Activated CD8-positive, alpha-beta memory T cell treated with anti-CD3 and anti-CD28 coated beads, Interleukin-2, amount 10 ng/mL, durations not matched to agents 7 days and 5 days (primary cell): ENCODE measurements around the gene MYO18A. TPM values are rescaled to one million over a fixed set of nuclear protein-coding genes. Genes with fewer than 3 reads are reported as not detected.

ENCODE experiments used
- ATAC-seq: fragments of 150-1000 bp; cut with Tn5 transposase; one replicate; pipeline ENCODE4 v1.10.0; 2021; ENCODE audit warnings: moderate library complexity
- CTCF ChIA-PET: fragments of 350-600 bp; sonication (Branson Sonifier 250); formaldehyde crosslinking; loops from one replicate; lab custom pipeline; 2021; ENCODE audit warnings: antibody characterized with exemption; lab: Charles Lee
- DNase-seq: peaks from one replicate; pipeline ENCODE4 v3.0.0-alpha.2; 2020
- H3K27ac Mint-ChIP-seq: one replicate; pipeline ENCODE4 v1.8.0; 2021; ENCODE audit warnings: mild to moderate bottlenecking, mixed read lengths
- H3K27me3 Mint-ChIP-seq: one replicate; pipeline ENCODE4 v1.8.0; 2021; ENCODE audit warnings: mixed read lengths
- H3K36me3 Mint-ChIP-seq: one replicate; pipeline ENCODE4 v1.8.0; 2021; ENCODE audit warnings: mild to moderate bottlenecking, mixed read lengths
- H3K4me1 Mint-ChIP-seq: one replicate; pipeline ENCODE4 v1.8.0; 2021; ENCODE audit warnings: mixed read lengths
- H3K4me3 Mint-ChIP-seq: one replicate; pipeline ENCODE4 v1.8.0; 2021; ENCODE audit warnings: mild to moderate bottlenecking, moderate library complexity, mixed read lengths
- H3K9me3 Mint-ChIP-seq: one replicate; pipeline ENCODE4 v1.8.0; 2022; ENCODE audit warnings: low read depth, mixed read lengths
- total RNA-seq, 2 experiments: library from RNA; stranded (reverse); gene quantifications; one replicate each; pipeline ENCODE4 v1.2.3, GENCODE V29; 2021

The MYO18A gene
- total RNA-seq, 2 experiments from 2014 or later = 67.7 to 85.8 TPM

DNA sequence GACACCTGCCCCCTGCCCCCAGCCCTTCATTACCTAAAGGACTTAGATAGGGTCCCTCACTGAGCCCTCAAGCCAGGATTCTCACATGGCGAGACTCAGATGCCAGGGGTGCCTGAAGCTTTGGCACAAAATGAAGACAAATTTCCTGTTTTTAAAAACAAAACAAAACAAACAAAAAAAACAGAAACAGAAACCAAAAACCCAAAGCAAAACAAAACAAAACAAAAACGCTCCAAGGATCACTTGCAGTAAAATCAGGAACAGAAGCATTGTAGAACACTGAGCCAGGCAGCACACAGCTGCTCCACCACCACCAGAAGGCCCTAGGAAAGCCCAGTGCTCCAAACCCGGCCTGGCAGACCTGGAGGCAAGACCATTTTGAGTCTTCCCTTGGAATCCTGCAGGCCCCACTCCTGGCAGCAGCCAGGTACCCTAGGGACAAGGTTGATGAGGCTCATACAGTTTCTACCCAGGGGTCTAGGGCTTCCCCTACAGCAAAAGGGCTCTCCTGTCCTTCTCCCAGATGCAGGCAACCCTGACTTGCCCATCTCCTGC lies 20.8 kb downstream of the MYO18A start:
- Mint-ChIP-seq H3K27me3 (no peaks in the 10 kb centered on the region), H3K9me3 (no peaks in the 10 kb centered on the region), H3K4me3 (peak overlapping the region; percentile 21), H3K27ac (peak overlapping the region; percentile 80), H3K4me1 (peaks cover 41% of the 10 kb centered on the region), H3K36me3 (no peaks in the 10 kb centered on the region)
- DNase-seq (no peak), ATAC-seq (no peak)
- CTCF ChIA-PET = interaction anchor here (1.3 to 19.3 kb wide), 6 partner anchors 9 to 60 kb away, joined by 3 to 541 read pairs (median 9); partner anchors contain the start of gene MYO18A

DNA sequence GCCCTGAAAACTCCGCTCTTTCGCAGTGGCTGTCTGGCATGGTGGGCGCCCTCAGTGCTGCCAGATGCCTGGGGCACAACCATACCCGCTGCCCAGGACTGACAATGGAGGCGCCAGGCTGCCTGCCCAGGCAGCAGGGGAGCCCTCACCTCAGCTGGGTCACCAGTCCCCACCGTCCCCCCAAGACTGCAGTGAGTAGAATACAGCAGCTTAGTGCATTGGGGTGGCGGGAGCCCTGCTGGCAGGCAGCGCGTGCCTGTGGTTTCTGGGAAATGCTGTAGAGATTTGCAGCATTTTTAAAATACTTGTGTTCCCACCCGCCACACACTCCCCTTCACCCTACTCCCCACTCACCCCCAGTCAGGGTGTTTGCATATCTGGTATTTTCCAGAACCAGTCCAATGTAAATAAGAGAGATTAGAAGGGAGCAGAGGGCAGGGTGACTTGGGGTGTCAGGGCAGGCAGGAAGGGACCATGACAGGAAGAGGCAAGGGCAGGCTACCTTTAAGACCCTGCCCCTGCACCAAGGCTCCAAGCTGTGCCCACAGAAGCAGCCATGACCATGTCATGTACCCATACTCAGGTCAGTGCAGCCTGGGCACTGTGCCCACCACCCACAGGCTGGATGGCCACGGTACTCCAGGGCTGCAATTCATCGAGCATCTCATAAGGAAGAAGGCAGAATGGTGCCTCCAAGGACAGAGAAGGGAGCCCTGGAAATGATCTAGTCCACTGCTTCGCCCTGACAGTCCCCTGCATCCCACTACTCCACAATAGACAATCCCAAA lies 21.5 kb downstream of the MYO18A start:
- peaks cover 48% of the 10 kb centered on the region for H3K4me1 Mint-ChIP-seq
- H3K27me3 Mint-ChIP-seq = no peaks in the 10 kb centered on the region
- no peak for DNase-seq
- H3K4me3 Mint-ChIP-seq = peak overlapping the region; percentile 21
- H3K9me3 Mint-ChIP-seq = no peaks in the 10 kb centered on the region
- H3K36me3 Mint-ChIP-seq = no peaks in the 10 kb centered on the region
- ATAC-seq = no peak
- CTCF ChIA-PET = interaction anchor here (1.3 to 19.3 kb wide), 6 partner anchors 8 to 61 kb away, joined by 3 to 541 read pairs (median 9); partner anchors contain the start of gene MYO18A
- peak overlapping the region; percentile 80 for H3K27ac Mint-ChIP-seq

DNA sequence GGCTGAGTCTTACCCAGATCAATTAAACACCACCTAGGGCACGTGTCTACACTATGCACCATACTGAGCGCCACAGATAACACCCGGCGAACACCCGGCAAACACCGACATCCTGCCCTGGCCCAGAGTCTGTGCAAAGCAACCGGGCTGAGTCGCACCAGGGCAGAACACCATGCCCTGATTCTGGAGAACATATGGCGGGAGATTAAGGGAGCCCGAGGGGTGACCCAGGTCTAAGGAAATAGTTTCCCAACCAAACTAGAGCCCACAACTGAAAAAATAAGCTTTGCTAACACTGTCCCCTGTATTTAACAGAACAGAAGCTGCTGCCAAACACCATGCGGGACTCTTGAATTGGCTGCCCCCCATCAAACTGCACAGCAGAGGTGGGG lies 22.1 kb downstream of the MYO18A start:
- no peaks in the 10 kb centered on the region for H3K27me3 Mint-ChIP-seq
- H3K9me3 Mint-ChIP-seq = no peaks in the 10 kb centered on the region
- DNase-seq = no peak
- H3K4me3 Mint-ChIP-seq = no peak overlapping the region
- ATAC-seq = no peak
- CTCF ChIA-PET = interaction anchor here (1.8 to 19.3 kb wide), 3 partner anchors 10 to 14 kb away, joined by 8 to 541 read pairs (median 17); partner anchors contain the start of gene MYO18A
- H3K27ac Mint-ChIP-seq = no peak overlapping the region
- H3K4me1 Mint-ChIP-seq = peaks cover 50% of the 10 kb centered on the region
- no peaks in the 10 kb centered on the region for H3K36me3 Mint-ChIP-seq

DNA sequence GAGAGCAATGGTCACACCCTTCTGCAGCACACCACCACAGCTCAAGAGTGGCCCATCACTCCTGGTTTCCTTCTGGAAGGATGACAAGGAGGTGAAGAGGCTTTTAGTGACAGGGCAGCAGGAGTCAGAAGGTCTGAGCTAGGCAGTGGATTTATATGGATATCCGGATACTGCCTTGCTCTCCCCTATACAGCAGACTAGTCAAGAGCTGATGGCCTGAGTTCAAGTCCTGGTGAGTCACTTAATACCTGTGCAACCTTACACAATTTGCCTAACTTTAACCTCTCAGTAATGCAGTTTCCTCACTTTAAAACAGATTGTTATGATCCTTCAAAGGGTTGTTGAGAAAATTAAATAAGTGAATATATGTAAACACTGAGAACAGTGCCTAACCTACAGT lies 22.9 kb downstream of the MYO18A start:
- ATAC-seq = no peak
- DNase-seq = no peak
- H3K4me1 Mint-ChIP-seq = peaks cover 50% of the 10 kb centered on the region
- CTCF ChIA-PET = interaction anchor here (1.4 to 19.3 kb wide), 3 partner anchors 9 to 133 kb away, joined by 4 to 541 read pairs (median 17); partner anchors contain the start of gene MYO18A
- no peaks in the 10 kb centered on the region for H3K27me3 Mint-ChIP-seq
- no peaks in the 10 kb centered on the region for H3K36me3 Mint-ChIP-seq
- H3K4me3 Mint-ChIP-seq = no peak overlapping the region
- no peak overlapping the region for H3K27ac Mint-ChIP-seq
- no peaks in the 10 kb centered on the region for H3K9me3 Mint-ChIP-seq

DNA sequence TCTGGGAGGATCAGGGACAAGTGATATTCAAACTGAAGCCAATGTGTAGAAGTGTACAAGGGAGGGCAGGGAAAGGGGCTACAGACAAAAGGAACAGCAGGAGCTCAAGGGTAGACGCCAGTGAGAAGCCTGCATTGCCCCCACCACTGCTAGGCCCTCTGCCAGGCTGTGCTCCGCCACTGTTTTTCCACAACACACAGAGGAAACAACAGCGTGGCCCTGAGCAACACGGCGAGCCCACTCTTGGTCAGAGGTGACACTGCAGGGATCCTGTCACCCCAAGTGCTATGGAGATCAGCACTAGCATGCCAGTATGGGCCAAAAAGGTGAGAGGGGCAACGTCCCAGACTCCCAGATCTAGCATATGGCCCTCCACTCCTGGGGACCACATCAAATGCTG lies 23.4 kb downstream of the MYO18A start:
- no peaks in the 10 kb centered on the region for H3K9me3 Mint-ChIP-seq
- no peak for ATAC-seq
- peak overlapping the region; percentile 6 for H3K27ac Mint-ChIP-seq
- no peaks in the 10 kb centered on the region for H3K27me3 Mint-ChIP-seq
- peaks cover 50% of the 10 kb centered on the region for H3K4me1 Mint-ChIP-seq
- no peaks in the 10 kb centered on the region for H3K36me3 Mint-ChIP-seq
- DNase-seq = no peak
- no peak overlapping the region for H3K4me3 Mint-ChIP-seq
- CTCF ChIA-PET = interaction anchor here (1.4 to 20.5 kb wide), 4 partner anchors 9 to 134 kb away, joined by 4 to 557 read pairs (median 279); partner anchors contain the start of gene MYO18A

DNA sequence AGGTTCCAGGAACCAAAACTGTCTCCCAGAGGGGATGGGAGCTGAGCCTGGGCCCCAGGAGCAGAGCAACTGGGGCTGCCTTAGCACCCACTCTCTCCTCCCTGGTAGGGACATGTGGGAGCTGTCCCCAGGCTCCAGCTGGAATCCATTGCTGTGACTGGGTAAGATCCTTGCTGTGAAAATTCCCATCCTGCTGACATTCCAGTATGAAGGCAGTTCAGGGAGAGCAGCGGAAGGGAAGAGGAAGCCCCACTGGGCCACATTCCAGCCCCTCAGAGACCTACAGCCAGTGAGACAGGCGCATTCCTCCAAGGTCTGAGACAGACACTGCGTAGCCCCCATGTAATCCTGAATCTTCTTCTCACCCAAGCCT lies 24.2 kb downstream of the MYO18A start:
- H3K27ac Mint-ChIP-seq = peak overlapping the region; percentile 86
- no peak for DNase-seq
- H3K4me1 Mint-ChIP-seq = peaks cover 50% of the 10 kb centered on the region
- no peak for ATAC-seq
- no peaks in the 10 kb centered on the region for H3K36me3 Mint-ChIP-seq
- no peaks in the 10 kb centered on the region for H3K9me3 Mint-ChIP-seq
- no peaks in the 10 kb centered on the region for H3K27me3 Mint-ChIP-seq
- H3K4me3 Mint-ChIP-seq = no peak overlapping the region
- CTCF ChIA-PET = interaction anchor here (1.4 to 20.5 kb wide), 5 partner anchors 8 to 135 kb away, joined by 4 to 557 read pairs (median 17); partner anchors contain the start of gene MYO18A

DNA sequence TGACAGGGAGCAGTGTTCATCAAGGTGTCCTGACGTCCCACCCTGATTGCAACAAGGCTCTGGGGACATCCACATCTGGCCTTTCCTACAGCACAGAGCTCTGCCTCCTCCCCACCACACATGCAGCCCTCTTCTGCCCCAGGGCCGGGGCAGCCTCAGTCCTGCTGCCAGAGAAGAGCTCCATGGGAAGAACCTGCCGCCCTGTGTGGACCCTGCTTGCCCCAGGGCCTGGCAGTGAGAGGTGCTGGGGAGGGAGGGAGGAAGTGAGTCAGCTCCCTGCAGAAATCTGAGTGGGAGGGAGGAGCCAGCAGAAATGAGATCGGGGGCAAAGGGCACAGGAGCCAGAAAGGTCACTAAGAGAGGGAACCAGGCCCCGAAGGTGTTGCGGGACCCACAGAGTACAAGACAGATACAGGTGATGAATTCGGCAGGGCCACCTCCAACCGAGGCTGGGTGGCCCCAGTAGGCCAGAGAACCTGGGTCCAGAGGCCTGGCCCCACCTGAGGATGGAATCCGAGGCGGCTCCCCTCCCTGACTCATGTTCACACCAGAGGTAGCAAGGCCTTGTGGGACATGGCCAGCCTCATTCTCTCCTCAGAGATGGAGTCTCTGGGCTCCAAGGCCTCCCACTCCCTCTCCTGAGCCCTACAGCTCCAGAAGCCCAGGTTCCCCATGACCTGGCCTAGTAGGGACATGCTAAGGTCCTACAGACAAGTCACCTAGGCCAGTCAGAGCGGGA lies 24.8 kb downstream of the MYO18A start:
- Mint-ChIP-seq H3K36me3 (no peaks in the 10 kb centered on the region), H3K4me3 (peak overlapping the region; percentile 30), H3K9me3 (no peaks in the 10 kb centered on the region), H3K27me3 (no peaks in the 10 kb centered on the region), H3K27ac (peak overlapping the region; percentile 86), H3K4me1 (peaks cover 50% of the 10 kb centered on the region)
- peak; percentile 81 for DNase-seq
- peak; percentile 94 for ATAC-seq
- CTCF ChIA-PET = interaction anchor here (0.6 to 20.5 kb wide), 9 partner anchors 7 to 136 kb away, joined by 3 to 557 read pairs (median 7); partner anchors contain the start of gene MYO18A

DNA sequence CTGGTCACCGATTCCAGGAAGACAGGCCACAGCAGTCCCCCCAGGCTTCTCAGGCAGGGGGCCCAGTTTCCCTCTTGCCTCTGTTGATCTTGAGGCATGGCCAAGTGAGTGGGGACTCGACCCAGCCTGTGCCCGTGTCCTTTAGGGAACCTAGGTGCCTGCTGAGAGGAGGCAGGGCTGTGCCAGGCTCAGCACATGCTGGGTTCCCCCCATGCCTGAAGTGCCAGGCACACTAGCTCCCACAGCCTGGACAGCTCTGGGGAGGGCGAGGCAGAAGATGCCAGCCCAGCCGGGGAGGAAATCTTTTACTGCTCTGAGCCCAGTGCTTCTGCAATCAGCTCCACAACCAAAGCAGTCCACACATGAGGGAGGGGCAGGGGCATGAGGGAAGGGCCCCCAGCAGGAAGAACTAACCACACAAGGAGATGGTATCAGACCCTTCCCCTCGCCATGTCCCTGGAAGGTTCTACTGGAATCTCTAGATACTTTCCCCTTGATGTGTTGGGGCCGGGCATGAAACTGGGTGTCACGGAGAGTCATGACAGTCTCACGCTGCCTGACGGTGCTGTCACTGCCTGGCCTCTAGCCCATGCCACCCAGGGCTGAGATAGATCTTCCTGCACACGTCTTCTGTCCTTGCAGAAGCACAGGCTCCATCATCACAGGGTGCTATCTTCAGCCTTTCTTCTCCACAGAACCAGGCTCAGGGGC lies 25.5 kb downstream of the MYO18A start:
- Mint-ChIP-seq H3K27me3 (no peaks in the 10 kb centered on the region), H3K36me3 (no peaks in the 10 kb centered on the region), H3K4me3 (peak overlapping the region; percentile 30), H3K9me3 (no peaks in the 10 kb centered on the region), H3K4me1 (peaks cover 52% of the 10 kb centered on the region), H3K27ac (peak overlapping the region; percentile 86)
- no peak for DNase-seq
- peak; percentile 43 for ATAC-seq
- CTCF ChIA-PET = interaction anchor here (0.6 to 20.5 kb wide), 8 partner anchors 9 to 137 kb away, joined by 3 to 557 read pairs (median 6); partner anchors contain the start of gene MYO18A

DNA sequence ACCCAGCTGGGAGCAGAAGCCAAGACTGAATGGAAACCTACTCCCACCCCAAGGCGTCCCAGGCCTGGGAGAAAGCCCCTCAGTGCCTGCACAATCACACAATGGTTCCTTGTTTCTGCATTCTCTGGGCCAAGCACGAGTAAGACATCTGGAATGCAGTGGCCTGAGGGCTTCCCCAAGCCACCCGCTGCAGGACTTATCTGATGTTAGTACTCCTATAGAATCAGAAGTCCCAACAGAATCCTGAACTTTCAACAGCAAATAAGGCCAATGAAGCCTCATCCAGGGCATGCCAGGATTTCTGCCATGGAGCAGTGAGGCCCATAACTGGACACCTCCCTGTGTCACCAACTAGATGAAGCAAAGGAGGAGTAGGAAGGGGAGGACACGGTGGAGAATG lies 28.6 kb downstream of the MYO18A start:
- CTCF ChIA-PET = interaction anchor here (1.4 to 20.5 kb wide), 4 partner anchors 20 to 68 kb away, joined by 5 to 557 read pairs (median 274); partner anchors contain the start of gene MYO18A

DNA sequence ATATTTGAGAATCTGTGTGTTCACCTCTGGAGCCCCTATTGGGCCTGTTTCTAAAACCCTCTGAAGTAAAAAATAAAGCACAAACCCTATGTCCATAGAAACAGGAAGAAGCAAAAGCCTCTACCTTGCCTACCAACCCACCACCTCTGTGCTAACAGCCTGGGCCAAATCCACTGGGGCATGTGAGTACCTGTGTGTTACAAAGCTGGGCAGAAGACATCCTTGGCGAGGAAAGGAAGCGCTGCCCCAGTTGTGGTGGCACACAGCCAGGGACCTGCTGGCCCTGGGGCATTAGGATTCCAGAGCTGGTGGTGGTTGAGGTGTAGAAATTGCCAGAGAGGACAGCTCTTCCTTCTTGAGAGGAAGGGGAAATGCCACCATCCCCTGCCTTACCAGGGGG lies 30.0 kb downstream of the MYO18A start:
- Mint-ChIP-seq H3K27ac (peak overlapping the region; percentile 54), H3K27me3 (no peaks in the 10 kb centered on the region), H3K4me1 (peaks cover 60% of the 10 kb centered on the region), H3K4me3 (peak overlapping the region; percentile 69), H3K36me3 (no peaks in the 10 kb centered on the region), H3K9me3 (no peaks in the 10 kb centered on the region)
- CTCF ChIA-PET = interaction anchor here (0.9 to 20.5 kb wide), 7 partner anchors 9 to 140 kb away, joined by 3 to 557 read pairs (median 91); partner anchors contain the start of gene MYO18A
- ATAC-seq (no peak), DNase-seq (no peak)

More for the DNA sequence above, 28.6 kb downstream of the MYO18A start:
- Mint-ChIP-seq H3K4me3 (no peak overlapping the region), H3K27ac (no peak overlapping the region), H3K36me3 (no peaks in the 10 kb centered on the region), H3K9me3 (no peaks in the 10 kb centered on the region), H3K4me1 (peaks cover 56% of the 10 kb centered on the region), H3K27me3 (no peaks in the 10 kb centered on the region)
- no peak for ATAC-seq
- DNase-seq = no peak

DNA sequence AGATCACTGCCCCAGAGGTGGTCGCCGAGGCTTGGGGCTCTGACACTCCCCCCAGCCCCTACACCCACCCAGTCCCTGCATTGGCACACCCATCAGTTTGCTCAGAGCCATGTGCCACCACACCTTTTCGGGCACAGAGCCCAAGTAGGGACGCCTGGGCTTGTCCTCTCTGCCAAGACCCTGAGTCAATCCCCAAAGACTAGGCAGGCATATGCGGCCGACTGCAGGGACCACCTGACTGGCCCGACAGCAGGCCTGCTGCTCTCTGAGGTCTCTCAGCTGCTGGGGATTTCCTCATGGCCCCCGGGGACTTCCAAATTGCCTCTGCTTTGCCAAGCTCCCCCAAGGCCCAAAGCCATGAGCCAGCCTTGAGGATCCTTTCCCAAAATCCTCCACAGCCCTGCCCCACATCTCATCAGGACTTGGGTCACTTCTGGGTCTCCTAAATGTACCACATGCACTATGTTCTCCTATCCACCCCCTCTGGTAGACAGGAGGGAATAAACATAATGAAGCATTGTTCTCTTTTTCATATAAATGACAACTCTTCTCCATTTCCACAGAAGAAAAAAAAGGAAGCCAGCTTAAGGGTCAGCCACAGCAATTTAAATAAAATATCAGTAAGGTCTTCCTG lies 30.6 kb downstream of the MYO18A start:
- no peak for DNase-seq
- ATAC-seq = no peak
- H3K36me3 Mint-ChIP-seq = no peaks in the 10 kb centered on the region
- CTCF ChIA-PET = interaction anchor here (0.6 to 20.5 kb wide), 40 partner anchors 8 to 468 kb away, joined by 3 to 557 read pairs (median 4); partner anchors contain the start of genes ABHD15, MYO18A and NUFIP2
- peak overlapping the region; percentile 74 for H3K27ac Mint-ChIP-seq
- H3K27me3 Mint-ChIP-seq = no peaks in the 10 kb centered on the region
- no peaks in the 10 kb centered on the region for H3K9me3 Mint-ChIP-seq
- H3K4me1 Mint-ChIP-seq = peaks cover 57% of the 10 kb centered on the region
- peak overlapping the region; percentile 69 for H3K4me3 Mint-ChIP-seq
